Glomerular endothelial cell (primary cell): ENCODE measurements around the gene HOXD9. TPM values are rescaled to one million over a fixed set of nuclear protein-coding genes. Genes with fewer than 3 reads are reported as not detected.

Source experiments
- DNase-seq: peaks from one replicate; pipeline ENCODE4 v3.0.0-alpha.2; 2011; ENCODE audit warnings: low read depth, low spot score; ENCODE audit errors: extremely low read depth
- total RNA-seq: library from RNA; depleted of rRNA; stranded (reverse); fragments of >200 nt; gene quantifications from 2 replicates; pipeline ENCODE4 v1.2.3, GENCODE V29; 2015

HOXD9 gene
- total RNA-seq, 1 donor from 2014 or later = 7.6 TPM

GRCh38 chr2:176085120-176085788 is 37.3 kb upstream of the HOXD9 start:
- DNase-seq = no peak

- no peak for DNase-seq
Observed at GRCh38 chr2:176085861-176086771, 36.4 kb upstream of the HOXD9 start.

- DNase-seq = no peak
Observed at GRCh38 chr2:176087330-176088047, 35.0 kb upstream of the HOXD9 start.

DNA sequence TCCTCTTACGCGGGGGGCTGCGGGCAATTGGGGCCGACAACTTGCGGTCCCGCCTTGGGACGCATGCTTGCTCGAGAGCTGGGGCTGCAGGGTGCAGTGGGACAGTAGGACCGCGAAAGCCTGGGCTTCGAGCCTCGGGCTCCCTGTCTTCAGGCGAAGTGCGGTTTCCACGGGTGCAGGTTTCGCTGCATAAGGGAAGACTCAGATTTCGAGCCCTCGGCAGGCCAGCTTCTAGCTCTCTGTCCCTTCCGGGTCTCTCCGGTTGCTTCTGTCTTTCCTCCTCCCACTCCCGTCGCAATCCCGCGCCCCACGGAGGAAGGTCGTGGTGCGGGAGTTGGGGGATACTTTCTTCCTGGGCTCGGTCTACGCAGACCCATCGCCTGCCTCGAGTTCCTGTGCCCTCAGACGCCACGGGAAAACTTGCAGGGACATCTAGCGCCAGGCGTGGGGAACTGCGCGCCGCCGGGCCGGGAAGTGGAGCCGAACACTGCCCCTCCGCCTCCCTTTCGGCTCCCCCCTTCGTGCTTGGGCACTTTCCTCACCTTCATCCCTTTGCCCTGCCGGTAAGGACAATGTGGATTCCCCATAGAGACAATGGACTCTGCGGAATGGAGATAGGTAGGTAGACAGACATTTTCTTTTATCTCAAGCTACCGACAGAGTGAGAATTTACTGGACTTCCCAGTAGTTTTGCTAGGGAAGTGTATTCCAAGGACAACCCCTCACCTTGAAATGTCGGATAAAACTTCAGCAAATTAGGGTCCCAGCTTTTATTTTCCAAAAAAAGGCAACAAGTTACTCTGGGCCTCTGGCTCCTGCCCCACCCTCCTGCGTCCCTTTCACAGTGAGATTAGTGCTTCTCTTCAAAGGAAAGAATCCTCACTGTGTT is 34.2 kb upstream of the HOXD9 start:
- no peak for DNase-seq

DNA sequence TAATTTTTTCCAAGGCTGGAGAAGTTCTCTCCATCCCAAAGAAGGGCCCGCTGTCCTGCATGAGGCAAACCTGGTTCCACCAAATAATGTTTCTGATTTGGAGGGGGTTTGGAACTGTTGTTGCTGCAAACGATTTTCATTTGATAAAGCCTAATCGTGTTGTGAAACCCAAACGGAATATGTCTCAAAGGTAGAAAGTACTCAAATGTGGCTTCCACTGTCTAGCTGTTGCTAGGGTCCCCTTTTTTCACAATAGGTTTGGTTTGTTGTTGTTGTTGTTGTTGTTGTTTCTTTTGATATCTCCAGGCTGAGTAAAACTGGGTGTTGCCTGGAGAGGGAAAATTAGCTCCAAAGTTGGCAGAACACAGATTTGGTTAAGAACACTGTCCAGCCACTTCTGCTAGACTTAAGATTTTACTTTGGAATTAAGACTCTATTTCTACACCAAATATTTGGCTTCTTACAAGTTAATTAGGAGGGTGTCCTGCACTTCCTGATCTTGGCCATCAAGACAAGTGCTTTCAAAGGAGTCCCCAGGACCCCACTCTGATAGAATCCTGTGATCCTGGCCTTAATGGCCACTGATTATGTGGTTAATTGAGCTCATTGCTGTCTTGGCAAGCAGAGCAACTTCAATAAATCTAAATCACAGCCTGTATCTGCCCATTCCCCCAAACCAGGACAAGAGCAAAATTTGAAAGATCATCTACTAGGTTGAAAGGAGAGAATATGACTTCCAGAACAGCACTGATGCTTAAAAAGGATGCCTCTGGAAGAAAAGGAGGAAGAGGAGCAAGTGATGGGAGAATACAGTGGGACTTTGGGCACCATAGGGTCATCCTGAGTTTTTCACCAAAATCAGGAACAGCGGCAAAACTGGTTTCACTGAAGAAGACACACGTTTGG is 33.3 kb upstream of the HOXD9 start:
- no peak for DNase-seq

- DNase-seq = no peak
Observed at GRCh38 chr2:176089843-176090395, 32.6 kb upstream of the HOXD9 start.

DNA sequence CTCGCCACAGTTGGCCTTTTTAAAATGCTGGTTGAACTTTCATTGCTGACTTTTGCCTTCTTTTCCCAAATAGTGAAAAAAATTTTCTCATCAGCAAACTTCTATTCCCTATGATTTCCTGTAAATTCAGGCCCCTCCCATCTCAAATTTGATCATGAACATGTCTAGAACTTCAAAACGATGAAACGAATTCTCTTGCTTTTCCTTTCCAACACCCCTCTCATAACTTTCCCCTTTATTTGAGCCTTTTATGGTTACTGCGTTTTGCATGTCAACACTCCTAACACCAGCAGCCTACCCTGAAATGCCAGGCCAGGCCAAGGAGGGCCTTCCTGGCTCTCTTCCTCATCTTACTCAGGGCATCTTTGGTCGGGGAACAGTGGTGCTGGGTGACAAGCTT is 31.7 kb upstream of the HOXD9 start:
- DNase-seq = no peak

DNA sequence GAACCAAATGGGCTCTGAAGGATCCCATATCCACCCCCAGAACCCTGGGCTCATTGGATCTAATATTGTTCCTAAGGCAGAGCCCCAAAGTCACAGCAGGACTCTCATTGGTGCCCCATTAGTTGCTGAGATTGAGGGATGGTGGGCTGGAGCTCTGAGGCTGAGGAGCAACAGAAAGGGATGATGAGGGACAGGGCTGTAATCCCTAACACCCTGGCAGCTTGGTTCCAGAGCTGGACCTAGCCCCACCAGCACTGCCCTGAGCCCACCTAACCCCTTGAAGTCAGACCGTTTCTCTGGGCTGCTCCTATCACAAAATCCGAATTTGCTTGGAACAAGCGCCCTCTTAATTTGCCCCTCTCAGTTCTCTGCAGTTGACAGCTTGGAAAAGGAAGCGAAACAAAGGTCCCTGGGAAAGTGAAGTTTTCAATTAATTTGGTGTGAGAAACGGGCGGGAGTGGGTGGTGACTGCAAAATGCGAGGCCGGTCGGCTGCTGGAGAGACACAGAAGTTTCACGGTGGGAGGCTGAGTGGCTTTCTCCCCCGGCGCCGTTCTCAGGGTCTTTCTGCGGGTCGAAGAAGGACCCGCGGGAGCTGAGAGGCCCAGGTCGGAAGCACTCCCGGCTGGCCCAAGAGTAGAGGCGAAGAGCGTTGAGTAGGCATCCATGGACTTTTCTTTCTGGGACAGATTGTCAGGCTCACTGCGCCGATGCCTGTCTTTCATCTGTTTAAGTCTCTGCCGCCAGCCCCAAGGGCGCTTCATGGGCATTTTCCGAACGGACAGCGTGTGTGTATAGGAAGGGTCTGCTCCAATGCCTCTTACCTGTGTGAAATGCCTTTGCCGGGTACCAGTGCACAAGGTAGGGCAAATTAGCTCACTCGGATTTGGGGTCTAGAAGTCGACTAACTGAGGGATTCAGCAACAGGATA is 30.9 kb upstream of the HOXD9 start:
- DNase-seq = no peak

- DNase-seq = no peak
Observed at GRCh38 chr2:176092270-176093144, 30.0 kb upstream of the HOXD9 start, which contains the start of gene HOXD13. Gene HOXD13, plus strand, starts transcription at chr2:176092721. Its CDS starts 170 bp downstream, at chr2:176092891.

DNA sequence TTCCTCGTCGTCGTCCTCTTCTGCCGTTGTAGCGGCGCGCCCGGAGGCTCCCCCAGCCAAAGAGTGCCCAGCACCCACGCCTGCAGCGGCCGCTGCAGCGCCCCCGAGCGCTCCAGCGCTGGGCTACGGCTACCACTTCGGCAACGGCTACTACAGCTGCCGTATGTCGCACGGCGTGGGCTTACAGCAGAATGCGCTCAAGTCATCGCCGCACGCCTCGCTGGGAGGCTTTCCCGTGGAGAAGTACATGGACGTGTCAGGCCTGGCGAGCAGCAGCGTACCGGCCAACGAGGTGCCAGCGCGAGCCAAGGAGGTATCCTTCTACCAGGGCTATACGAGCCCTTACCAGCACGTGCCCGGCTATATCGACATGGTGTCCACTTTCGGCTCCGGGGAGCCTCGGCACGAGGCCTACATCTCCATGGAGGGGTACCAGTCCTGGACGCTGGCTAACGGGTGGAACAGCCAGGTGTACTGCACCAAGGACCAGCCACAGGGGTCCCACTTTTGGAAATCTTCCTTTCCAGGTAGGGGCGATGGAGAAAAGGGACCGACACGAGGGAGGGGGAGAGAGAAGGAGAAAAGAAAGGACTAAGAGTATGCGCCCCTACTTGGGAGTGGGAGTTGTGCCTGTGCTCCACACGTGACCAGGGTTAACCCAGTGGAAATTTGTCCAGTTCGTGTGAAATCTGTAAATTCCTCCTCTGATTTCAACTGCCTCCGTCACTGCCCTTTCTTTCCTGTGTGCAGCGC is 29.2 kb upstream of the HOXD9 start:
- no peak for DNase-seq

- no peak for DNase-seq
Observed at GRCh38 chr2:176093898-176094249, 28.6 kb upstream of the HOXD9 start.

DNA sequence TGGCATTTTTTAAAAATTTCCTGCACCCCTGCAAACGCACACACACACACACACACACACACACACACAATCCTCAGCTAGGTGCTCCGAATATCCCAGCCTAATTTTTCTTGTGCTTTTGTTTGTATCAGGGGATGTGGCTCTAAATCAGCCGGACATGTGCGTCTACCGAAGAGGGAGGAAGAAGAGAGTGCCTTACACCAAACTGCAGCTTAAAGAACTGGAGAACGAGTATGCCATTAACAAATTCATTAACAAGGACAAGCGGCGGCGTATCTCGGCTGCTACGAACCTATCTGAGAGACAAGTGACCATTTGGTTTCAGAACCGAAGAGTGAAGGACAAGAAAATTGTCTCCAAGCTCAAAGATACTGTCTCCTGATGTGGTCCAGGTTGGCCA is 28.2 kb upstream of the HOXD9 start:
- no peak for DNase-seq

GRCh38 chr2:176095421-176095820 is 27.1 kb upstream of the HOXD9 start:
- no peak for DNase-seq

DNA sequence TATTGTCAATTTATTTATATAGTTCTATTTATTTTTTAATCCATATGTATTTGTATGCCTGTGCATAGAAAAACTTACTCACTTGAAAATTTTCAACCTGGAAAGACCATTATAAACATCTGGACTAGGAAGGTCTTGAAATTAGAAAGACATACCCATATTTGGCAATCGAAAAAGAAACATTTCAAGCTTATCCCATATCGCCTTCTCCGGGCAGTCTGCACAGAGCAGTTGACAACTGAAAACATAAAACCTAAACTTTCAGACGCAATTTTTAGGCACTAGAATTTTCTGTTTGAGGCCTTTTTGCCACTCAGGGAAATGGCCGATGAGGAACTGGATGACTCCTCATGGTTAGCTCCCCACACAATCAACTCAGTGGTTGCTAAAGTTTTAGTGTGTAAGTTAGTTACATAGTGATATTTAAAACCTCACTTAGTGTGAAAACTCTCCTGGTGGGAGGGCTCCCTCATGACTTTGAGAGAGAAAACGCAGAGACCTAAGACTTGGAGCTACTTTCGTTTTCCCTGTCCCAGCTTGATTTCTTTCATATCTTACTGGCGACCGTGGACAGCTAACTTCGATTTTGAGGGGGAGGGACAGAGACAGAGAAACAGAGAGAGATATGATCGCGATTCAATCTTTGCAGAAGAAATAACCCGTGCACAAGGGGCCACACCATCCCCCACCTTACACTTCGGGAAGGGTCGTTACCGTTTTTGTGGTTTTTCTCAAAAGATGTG is 26.1 kb upstream of the HOXD9 start:
- no peak for DNase-seq

DNA sequence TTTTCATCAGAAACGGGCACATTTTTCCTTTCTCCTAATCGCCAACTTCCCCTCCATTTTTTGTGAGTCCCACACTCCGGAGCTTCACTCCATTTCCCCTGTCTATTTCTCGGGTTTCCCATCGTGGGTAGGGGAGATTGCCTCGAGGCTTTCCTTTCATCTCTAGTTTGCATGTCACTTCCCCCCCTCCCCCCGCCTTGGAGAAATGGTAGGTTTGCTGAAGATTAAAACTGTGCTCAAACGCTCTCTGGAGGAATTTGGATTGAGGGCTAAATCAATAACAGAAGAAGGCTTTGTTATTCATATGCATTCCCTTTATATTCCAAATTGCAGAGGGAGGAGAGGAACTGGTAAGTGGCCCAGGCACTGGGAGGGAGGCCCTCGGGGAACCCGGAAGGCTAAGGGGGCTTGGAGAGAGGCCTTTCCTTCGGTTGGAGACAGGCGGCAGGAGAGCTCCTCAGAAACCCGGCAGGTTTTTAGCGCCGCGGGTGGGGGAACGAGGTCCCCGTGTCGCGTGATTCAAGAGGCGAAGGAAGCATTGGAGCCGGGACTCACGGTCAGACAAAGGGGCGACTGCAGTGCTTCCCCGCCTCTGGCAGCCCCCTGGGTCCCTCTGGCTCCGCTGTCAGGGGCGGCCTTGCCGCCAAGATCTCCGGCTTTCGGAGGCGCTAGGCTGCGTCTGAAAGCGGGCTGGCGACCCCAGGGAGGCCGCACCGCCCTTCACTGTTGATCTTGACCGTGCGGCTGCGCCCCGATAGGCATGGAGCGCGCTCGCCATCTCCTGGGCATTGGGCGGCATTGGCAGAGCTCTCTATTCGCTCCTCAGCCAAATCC is 25.3 kb upstream of the HOXD9 start:
- no peak for DNase-seq
